RPMI7951 (cell line): ENCODE measurements around the gene CTNNA2. TPM values are rescaled to one million over a fixed set of nuclear protein-coding genes. Genes with fewer than 3 reads are reported as not detected.

Experiments used
- DNase-seq: peaks from one replicate; pipeline ENCODE4 v3.0.0-alpha.2; 2012; ENCODE audit warnings: low read depth
- total RNA-seq: library from RNA; depleted of rRNA; stranded (reverse); fragments of >200 nt; shearing (Covaris generic); gene quantifications from 2 replicates; pipeline ENCODE4 v1.2.3, GENCODE V29; 2014

Gene CTNNA2
- total RNA-seq, 1 experiment from 2014 or later, result not detected

- DNase-seq, result no peak
Observed at GRCh38 chr2:80476535-80477117, 963.8 kb downstream of the CTNNA2 start.

GRCh38 chr2:80482276-80482675 is 969.4 kb downstream of the CTNNA2 start:
- DNase-seq, result no peak

GRCh38 chr2:80489717-80490116 is 976.9 kb downstream of the CTNNA2 start:
- peak; percentile 11 for DNase-seq

- no peak for DNase-seq
Observed at GRCh38 chr2:80490964-80491363, 978.1 kb downstream of the CTNNA2 start.

DNA sequence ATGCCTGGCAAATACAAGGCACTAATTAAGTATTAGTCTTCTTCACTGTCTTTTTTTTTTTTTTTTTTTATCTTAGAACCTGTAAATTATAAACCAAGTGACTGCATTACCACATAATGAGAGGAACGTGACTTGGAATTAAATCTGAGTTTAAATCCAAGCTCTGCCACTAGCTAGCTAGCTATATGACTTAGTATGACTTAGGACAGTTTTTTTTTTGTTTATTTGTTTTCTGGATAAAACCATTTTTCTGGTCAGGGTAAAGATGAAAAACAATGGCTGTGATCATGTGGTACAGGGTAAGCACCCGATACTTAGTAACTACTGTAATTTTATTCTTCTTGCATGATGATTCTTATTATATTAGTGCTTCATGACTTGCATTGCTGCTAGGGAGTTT is 983.5 kb downstream of the CTNNA2 start:
- no peak for DNase-seq

GRCh38 chr2:80496775-80497174 is 983.9 kb downstream of the CTNNA2 start:
- peak; percentile 31 for DNase-seq

GRCh38 chr2:80499095-80499494 is 986.2 kb downstream of the CTNNA2 start:
- peak; percentile 5 for DNase-seq

GRCh38 chr2:80501874-80502624 is 989.2 kb downstream of the CTNNA2 start:
- no peak for DNase-seq

DNA sequence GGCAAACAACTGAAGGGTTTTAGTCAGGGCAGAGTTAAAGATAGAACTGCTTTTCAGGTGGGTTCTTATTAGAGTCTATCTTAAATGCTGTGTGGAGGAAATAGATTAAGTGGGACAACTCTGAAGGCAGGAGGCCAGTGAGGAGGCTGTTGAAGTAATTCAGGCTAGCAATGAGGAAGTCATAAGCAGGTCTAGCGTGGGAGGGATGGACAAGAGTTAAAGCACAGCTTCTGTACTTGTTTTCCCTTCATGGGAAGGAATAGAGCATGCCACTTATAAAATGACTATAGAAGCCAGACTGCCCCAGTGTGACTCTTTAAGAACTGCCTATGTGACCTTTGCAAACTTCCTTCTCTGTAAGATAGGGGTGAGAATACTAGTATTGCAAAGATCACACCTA is 993.7 kb downstream of the CTNNA2 start:
- no peak for DNase-seq

- no peak for DNase-seq
Observed at GRCh38 chr2:80510716-80511115, 997.9 kb downstream of the CTNNA2 start.

- no peak for DNase-seq
Observed at GRCh38 chr2:80515964-80516363, 1003.1 kb downstream of the CTNNA2 start.

- no peak for DNase-seq
Observed at GRCh38 chr2:80517316-80517715, 1004.5 kb downstream of the CTNNA2 start.

DNA sequence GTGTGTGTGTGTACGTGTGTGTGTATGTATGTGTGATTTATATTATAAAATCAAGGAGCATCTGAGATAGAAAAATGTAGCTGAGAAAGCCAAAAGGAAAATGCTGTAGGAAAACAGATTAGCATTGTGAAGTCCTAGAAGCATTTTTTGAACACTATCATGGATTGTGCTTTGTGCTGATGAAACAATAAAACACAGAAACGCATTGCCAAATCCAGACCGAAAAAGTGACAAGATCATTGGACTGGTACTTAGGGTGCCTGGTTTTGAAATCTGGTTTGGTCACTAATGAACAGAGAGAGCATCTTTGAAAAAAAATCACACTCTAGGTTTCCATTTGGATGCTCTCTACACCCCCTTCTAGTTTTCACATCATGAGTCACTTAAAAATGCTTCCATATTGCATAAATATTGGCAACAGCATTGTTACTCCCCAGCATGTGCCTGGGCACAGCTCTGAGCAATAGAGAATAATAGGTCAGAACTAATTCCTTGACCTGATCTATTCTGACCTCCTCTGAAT is 1006.3 kb downstream of the CTNNA2 start:
- no peak for DNase-seq

- DNase-seq, result no peak
Observed at GRCh38 chr2:80519699-80520291, 1006.9 kb downstream of the CTNNA2 start.

DNA sequence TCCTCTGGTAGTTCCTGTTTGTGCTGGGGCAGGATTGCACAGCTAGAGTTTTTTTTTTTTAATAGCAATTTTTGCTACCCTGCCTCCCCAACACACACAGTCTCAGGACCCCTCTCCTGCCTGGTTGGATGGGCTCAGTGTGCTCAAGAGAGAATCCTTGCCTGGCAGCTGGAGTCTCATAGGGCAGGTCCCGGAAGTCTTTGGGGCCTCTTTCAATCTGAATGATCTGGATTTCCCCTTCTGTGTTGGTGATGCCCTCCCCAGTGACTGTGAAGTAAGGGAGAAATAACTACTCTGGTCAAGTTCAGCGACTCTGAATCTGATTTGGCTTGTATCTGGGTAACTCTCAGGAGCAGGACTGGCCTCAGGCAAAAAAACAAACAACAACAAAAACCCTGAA is 1012.3 kb downstream of the CTNNA2 start:
- no peak for DNase-seq

GRCh38 chr2:80527119-80527518 is 1014.3 kb downstream of the CTNNA2 start:
- DNase-seq, result no peak

DNA sequence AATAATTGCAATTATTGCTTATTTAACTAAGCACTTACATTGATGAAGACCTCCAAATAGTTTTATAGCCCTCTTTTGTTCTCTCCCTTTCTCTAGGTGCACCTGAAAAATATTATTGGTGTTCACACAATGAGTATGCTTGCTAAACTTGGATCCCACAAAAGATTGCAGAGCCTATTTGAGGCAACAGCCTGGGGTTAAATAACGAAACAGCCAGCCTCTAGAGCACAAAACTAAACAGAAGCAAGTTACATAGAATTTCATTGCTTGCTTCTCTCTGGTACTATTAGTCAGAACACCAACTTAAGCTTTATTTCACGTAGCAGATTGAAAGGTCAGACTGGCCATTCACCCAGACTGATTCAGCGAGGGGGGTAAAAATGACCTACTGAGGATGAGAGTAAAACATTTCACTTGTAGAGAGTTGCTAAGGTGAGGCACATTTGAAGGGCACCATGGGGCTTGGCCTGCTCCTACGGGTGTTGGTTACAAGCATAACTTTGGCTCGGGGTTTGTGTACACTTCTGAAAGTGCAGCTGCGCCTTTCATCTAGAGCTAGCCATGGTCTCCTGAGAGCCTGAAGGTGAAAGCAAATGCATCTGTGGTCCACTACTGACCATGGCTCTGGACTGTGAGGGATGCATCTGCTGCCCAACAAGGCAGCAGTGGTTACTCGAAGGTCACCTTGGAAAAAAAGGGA is 1016.8 kb downstream of the CTNNA2 start:
- DNase-seq, result no peak

DNA sequence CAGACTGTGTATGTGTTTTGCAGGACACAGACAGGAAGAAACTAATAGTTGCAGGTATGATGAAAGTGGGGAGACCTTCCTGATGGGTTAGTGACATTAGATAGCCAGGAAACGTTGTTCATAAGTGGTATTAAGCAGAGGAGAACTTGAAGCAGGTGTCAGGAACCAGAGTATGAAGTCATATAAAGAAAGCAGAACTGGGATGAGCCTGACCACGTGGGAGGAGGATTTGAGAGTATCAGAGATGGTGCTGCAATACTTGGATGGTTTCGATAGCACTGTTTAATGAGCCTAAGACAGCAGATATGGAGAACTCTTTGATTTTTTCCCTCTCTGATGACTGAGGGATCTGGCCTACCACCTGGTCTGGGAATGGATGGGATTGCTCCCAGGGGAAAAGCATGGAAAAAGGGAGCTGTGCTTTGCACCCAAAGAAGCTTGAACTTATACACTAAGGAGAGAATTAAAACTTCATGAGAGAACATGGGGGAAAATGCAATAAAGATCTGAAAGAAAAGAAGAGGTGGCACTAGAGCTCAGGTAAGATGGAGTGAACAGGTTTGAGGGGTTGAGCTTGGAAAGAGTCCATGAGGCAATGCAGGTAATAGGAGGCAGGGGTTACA is 1017.7 kb downstream of the CTNNA2 start:
- DNase-seq, result no peak

DNA sequence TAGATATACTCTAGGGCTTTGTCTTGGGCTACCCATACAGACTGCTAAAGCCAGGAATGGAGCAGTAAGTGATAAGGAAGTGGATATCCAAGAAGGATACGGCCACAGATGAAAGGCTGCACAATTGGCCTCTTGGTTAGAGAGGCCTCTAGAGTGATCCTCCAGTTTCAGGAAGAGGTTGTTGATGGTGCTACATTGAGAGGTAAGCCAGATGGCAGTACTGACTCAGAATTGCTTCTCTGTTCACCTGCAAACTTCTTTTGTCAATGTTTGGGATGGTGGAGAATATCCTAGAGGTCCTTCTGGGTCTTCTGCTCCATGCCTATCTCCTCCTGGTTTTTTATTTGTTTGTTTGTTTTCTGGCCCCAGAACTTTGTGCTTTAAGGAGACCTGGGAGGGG is 1018.5 kb downstream of the CTNNA2 start:
- no peak for DNase-seq

DNA sequence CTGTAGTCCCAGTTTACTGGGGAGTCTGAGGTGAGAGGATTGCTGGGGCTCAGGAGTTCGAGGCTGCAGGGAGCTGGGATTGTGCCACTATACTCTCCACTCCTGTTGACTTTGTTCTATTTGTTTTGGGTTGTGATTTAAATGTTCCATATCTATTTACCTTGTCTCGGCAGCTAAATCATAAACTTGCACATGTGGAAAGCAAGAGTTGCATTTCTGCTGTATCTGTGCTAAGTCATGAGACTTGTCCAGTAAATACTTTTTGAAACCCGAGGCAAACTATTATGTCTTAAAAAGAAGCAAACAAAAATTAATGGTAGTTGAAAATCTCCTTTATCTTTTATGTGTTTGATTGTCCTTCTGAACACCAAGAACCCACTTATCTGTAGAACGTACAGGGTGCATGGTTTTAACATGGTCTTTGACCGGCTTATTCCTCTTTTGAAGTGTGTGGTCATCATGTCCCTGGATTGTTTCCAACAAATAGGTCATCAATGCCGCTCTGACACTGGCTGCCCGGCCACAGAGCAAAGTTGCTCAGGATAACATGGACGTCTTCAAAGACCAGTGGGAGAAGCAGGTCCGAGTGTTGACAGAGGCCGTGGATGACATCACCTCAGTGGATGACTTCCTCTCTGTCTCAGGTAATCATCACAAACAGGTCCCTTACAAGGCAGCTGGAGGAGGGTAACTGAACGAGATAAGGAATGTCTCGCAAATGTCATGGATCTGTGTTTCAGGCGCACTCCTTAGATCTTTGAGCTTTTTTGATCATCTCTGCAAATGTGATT is 1032.8 kb downstream of the CTNNA2 start:
- DNase-seq, result no peak

DNA sequence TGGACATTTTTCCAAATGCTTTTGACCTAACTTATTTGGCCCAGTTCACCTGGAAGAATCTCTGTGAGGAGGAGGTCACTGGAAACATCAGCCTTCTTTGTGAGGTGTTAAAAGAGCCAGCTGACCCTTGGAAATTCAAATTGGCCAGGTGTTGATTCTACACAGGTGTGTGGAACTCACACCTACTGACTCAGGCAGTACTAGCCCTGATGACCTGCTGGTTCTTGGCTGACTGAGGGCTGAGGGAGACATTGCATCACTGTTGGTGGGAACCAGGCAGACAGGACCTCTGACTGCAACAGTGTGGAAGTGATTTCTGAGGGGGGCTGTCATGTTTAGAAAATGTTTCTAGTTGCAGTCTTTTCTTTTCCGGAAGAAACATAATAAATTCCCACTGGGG is 1033.9 kb downstream of the CTNNA2 start:
- no peak for DNase-seq
